Bronchial epithelial cell (primary cell): ENCODE results near the gene ANKRD16. TPM values are rescaled to one million over a fixed set of nuclear protein-coding genes. Genes with fewer than 3 reads are reported as not detected.
A peak's percentile ranks its signal among the peaks of the same experiment; 100 is the strongest.
"Not testable (repeated sequence)": the region's sequence is repeated elsewhere in the genome, so short reads cannot be mapped to it uniquely, and the experiment has no call there.

Experiments
- DNase-seq: peaks from one replicate; pipeline ENCODE4 v3.0.0-alpha.2; 2010; ENCODE audit warnings: low read depth
- FAIRE-seq: peaks from 2 replicates; lab custom pipeline; 2011; peaks lifted over from hg19 to GRCh38; lab: Jason Lieb, UNC
- H3K27me3 ChIP-seq: 2 replicates; pipeline ENCODE4 v1.5.1; 2011; ENCODE audit warnings: low read length; ENCODE audit not compliant: control insufficient read depth, insufficient read depth
- H3K36me3 ChIP-seq: 2 replicates; pipeline ENCODE4 v1.5.1; 2011; ENCODE audit warnings: low read length; ENCODE audit not compliant: control insufficient read depth, insufficient read depth
- H3K4me3 ChIP-seq: 2 replicates; pipeline ENCODE4 v1.5.1; 2011; ENCODE audit warnings: mild to moderate bottlenecking, low read depth, low read length, control low read depth
- total RNA-seq: library from RNA; depleted of rRNA; stranded (reverse); fragments of >200 nt; gene quantifications from 2 replicates; pipeline ENCODE4 v1.2.1, GENCODE V29; 2014
- TF ChIP-seq, protein P1 (sequence below): IDR thresholded peaks from 2 replicates; pipeline ENCODE4 v1.5.1; 2011; ENCODE audit warnings: mild to moderate bottlenecking, moderate library complexity, low read length, control low read depth, inconsistent platforms; ENCODE audit not compliant: insufficient read depth, severe bottlenecking

The ANKRD16 gene
- total RNA-seq, 1 donor from 2014 or later, result 5.3 TPM

- Histone ChIP-seq H3K4me3 (no peak overlapping the region), H3K36me3 (peaks cover 7% of the 10 kb centered on the region), H3K27me3 (no peaks in the 10 kb centered on the region)
- no peak for FAIRE-seq
- DNase-seq, result no peak
- TF ChIP-seq, protein P1, sequence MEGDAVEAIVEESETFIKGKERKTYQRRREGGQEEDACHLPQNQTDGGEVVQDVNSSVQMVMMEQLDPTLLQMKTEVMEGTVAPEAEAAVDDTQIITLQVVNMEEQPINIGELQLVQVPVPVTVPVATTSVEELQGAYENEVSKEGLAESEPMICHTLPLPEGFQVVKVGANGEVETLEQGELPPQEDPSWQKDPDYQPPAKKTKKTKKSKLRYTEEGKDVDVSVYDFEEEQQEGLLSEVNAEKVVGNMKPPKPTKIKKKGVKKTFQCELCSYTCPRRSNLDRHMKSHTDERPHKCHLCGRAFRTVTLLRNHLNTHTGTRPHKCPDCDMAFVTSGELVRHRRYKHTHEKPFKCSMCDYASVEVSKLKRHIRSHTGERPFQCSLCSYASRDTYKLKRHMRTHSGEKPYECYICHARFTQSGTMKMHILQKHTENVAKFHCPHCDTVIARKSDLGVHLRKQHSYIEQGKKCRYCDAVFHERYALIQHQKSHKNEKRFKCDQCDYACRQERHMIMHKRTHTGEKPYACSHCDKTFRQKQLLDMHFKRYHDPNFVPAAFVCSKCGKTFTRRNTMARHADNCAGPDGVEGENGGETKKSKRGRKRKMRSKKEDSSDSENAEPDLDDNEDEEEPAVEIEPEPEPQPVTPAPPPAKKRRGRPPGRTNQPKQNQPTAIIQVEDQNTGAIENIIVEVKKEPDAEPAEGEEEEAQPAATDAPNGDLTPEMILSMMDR, result no peak
These were observed 13.4 kb downstream of the ANKRD16 start for GRCh38 chr10:5876181-5876768.

GRCh38 chr10:5873515-5873995 is 16.1 kb downstream of the ANKRD16 start:
- H3K36me3 ChIP-seq, result peaks cover 7% of the 10 kb centered on the region
- DNase-seq, result peak; percentile 58
- TF ChIP-seq, protein P1, result peak; percentile 60
- FAIRE-seq, result no peak
- no peak overlapping the region for H3K4me3 ChIP-seq
- H3K27me3 ChIP-seq, result no peaks in the 10 kb centered on the region

- DNase-seq (no peak), FAIRE-seq (no peak)
- Histone ChIP-seq H3K36me3 (peaks cover 3% of the 10 kb centered on the region), H3K27me3 (no peaks in the 10 kb centered on the region), H3K4me3 (no peak overlapping the region)
- TF ChIP-seq, protein P1, result no peak
These were observed 18.1 kb downstream of the ANKRD16 start for GRCh38 chr10:5871596-5871995.

DNA sequence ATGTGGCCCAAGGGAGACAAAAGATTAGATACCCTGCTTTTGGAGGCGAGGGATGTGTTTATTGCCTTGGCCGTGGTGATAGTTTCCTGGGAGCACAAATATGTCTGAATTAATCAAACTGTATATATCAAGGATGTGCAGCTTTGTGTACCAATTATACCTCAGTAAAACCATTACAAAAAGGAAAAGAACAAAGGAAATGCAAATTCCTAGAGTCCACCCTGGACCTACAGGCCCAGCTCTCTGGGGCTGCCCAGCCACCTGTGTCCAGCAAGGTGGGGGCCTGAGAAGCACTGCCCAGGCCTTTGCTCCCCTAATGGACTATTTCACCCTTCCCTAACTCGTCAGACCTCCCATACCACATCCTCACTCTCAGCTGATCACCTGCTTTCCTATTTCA is 20.5 kb downstream of the ANKRD16 start:
- FAIRE-seq (no peak), DNase-seq (no peak)
- H3K36me3 ChIP-seq, result no peaks in the 10 kb centered on the region
- TF ChIP-seq, protein P1, result no peak
- no peaks in the 10 kb centered on the region for H3K27me3 ChIP-seq
- no peak overlapping the region for H3K4me3 ChIP-seq

- H3K36me3 ChIP-seq, H3K27me3 ChIP-seq, H3K4me3 ChIP-seq, DNase-seq, FAIRE-seq: not testable (repeated sequence)
These were observed 21.3 kb downstream of the ANKRD16 start for GRCh38 chr10:5868383-5868782.

DNA sequence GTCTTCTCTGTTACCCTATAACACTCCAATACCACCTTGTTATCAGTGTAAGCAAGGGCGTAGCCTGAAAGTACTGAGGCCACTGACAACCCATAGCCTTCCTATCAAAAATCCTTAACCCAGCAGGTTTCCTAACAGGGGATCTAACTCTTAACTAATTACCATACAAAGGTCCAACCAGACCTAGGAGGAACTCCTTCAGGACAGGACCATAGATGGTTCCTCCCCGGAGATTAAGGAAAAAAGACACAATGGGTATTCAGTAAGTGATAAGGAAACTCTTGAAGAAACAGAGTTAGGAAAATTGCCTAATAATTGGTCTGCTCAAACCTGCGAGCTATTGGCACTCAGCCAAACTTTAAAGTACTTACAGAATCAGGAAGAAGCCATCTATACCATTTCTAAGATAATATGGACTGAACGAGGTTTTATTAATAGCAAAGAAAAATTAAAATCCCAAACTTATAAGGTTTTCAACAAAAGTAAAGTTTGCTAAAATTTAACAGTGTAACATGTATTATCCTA is 22.5 kb downstream of the ANKRD16 start:
- not testable (repeated sequence) for H3K27me3 ChIP-seq, H3K4me3 ChIP-seq, H3K36me3 ChIP-seq, FAIRE-seq
- peak; percentile 44 for DNase-seq

DNA sequence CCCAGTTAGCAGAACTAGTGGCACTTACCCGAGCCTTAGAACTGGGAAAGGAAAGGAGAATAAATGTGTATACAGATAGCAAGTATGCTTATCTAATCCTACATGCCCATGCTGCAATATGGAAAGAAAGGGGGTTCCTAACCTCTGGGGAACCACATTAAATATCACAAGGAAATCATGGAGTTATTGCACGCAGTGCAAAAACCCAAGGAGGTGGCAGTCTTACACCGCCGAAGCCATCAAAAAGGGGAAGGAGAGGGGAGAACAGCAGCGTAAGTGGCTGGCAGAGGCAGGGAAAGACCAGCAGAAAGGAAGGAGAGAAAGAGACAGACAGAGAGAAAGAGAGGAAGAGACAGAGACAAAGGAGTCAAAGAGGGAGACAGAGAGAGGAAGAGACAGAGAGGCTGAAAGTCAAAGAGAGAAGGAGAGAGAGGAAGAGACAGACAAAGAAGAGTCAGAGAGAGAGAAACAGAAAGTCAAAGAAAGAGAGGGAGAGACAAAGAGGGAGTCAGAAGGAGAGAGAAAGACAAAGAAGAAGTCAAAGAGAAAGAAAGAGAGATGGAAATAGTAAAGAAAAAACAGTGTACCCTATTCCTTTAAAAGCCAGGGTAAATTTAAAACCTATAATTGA is 23.1 kb downstream of the ANKRD16 start:
- not testable (repeated sequence) for DNase-seq, FAIRE-seq, H3K4me3 ChIP-seq, H3K27me3 ChIP-seq, H3K36me3 ChIP-seq

DNA sequence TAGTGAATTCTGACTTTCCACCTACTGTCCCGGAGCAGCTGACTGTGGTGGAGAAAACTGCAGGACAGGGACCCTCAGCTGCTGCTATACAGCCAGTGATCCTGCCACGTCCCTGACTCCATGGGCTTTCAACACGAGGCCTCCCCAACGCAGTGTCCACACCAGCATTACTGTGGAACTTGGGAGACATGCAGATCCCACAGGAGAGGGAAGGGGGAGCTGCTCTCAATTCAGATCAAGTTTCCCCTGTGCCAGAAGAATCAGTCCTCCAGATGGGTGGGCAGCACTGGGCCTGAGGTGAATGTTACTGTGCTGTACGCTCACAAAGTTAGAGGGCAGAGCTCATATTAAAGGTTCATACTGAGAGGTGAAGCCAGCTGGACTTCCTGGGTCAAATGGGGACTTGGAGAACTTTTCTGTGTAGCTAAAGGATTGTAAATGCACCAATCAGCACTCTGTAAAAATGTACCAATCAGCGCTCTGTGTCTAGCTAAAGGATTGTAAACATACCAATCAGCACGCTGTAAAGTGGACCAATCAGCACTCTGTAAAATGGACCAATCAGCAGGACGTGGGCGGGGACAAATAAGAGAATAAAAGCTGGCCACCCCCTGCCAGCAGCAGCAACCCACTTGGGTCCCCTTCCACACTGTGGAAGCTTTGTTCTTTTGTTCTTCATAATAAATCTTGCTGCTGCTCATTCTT is 26.6 kb downstream of the ANKRD16 start:
- DNase-seq, FAIRE-seq, H3K4me3 ChIP-seq, H3K36me3 ChIP-seq, H3K27me3 ChIP-seq: not testable (repeated sequence)
